Activated CD8-positive, alpha-beta T cell treated with anti-CD3 and anti-CD28 coated beads, Interleukin-2, amount 10 ng/mL, durations not matched to agents 7 days and 5 days (primary cell): ENCODE data around the gene SH3RF1. TPM values are rescaled to one million over a fixed set of nuclear protein-coding genes. Genes with fewer than 3 reads are reported as not detected.

ENCODE experiments used
- ATAC-seq: fragments of 150-1000 bp; cut with Tn5 transposase; one replicate; pipeline ENCODE4 v1.10.0; 2021; ENCODE audit warnings: moderate library complexity
- CTCF ChIA-PET: fragments of 350-600 bp; sonication (Branson Sonifier 250); formaldehyde crosslinking; loops from one replicate; lab custom pipeline; 2021; ENCODE audit warnings: antibody characterized with exemption; lab: Charles Lee
- POLR2A ChIA-PET: fragments of 350-600 bp; sonication (Branson Sonifier 250); formaldehyde crosslinking; loops from one replicate; lab custom pipeline; 2021; ENCODE audit warnings: antibody characterized with exemption; lab: Charles Lee
- DNase-seq: peaks from one replicate; pipeline ENCODE4 v3.0.0-alpha.2; 2020
- H3K27ac Mint-ChIP-seq: one replicate; pipeline ENCODE4 v1.8.0; 2021; ENCODE audit warnings: mild to moderate bottlenecking, mixed read lengths
- H3K27me3 Mint-ChIP-seq: one replicate; pipeline ENCODE4 v1.8.0; 2021; ENCODE audit warnings: low read depth, mixed read lengths
- H3K36me3 Mint-ChIP-seq: one replicate; pipeline ENCODE4 v1.8.0; 2021; ENCODE audit warnings: low read depth, mixed read lengths
- H3K4me1 Mint-ChIP-seq: one replicate; pipeline ENCODE4 v1.8.0; 2021; ENCODE audit warnings: low read depth, mixed read lengths
- H3K4me3 Mint-ChIP-seq: one replicate; pipeline ENCODE4 v1.8.0; 2021; ENCODE audit warnings: mild to moderate bottlenecking, mixed read lengths
- H3K9me3 Mint-ChIP-seq: one replicate; pipeline ENCODE4 v1.8.0; 2022; ENCODE audit warnings: mixed read lengths; ENCODE audit not compliant: insufficient read depth
- total RNA-seq, 2 experiments: library from RNA; stranded (reverse); gene quantifications; one replicate each; pipeline ENCODE4 v1.2.3, GENCODE V29; 2021

The SH3RF1 gene
- total RNA-seq, 2 experiments from 2014 or later, result 0.08 to 0.18 TPM

GRCh38 chr4:169229571-169230028 is 41.2 kb downstream of the SH3RF1 start:
- no peak overlapping the region for H3K4me3 Mint-ChIP-seq
- H3K27ac Mint-ChIP-seq, result no peak overlapping the region
- peaks cover 2% of the 10 kb centered on the region for H3K27me3 Mint-ChIP-seq
- no peaks in the 10 kb centered on the region for H3K36me3 Mint-ChIP-seq
- ATAC-seq (no peak), DNase-seq (no peak)
- no peaks in the 10 kb centered on the region for H3K4me1 Mint-ChIP-seq
- POLR2A ChIA-PET, result no interaction called here
- CTCF ChIA-PET, result no interaction called here
- no peaks in the 10 kb centered on the region for H3K9me3 Mint-ChIP-seq

- CTCF ChIA-PET, result interaction anchor here (0.7 kb wide), 1 partner anchor 68 kb away, joined by 3 read pairs; no protein-coding TSS in a partner anchor
- POLR2A ChIA-PET, result no interaction called here
Measured at GRCh38 chr4:169228076-169228475, 42.7 kb downstream of the SH3RF1 start.

GRCh38 chr4:169226565-169226964 is 44.2 kb downstream of the SH3RF1 start:
- CTCF ChIA-PET, result no interaction called here
- no peaks in the 10 kb centered on the region for H3K9me3 Mint-ChIP-seq

More at GRCh38 chr4:169228076-169228475, 42.7 kb downstream of the SH3RF1 start:
- H3K36me3 Mint-ChIP-seq, result no peaks in the 10 kb centered on the region
- H3K27ac Mint-ChIP-seq, result no peak overlapping the region
- peaks cover 2% of the 10 kb centered on the region for H3K27me3 Mint-ChIP-seq
- ATAC-seq (no peak), DNase-seq (no peak)
- no peak overlapping the region for H3K4me3 Mint-ChIP-seq
- no peaks in the 10 kb centered on the region for H3K9me3 Mint-ChIP-seq
- H3K4me1 Mint-ChIP-seq, result no peaks in the 10 kb centered on the region

GRCh38 chr4:169225812-169226211 is 44.9 kb downstream of the SH3RF1 start:
- Mint-ChIP-seq H3K4me1 (no peaks in the 10 kb centered on the region), H3K4me3 (no peak overlapping the region), H3K9me3 (no peaks in the 10 kb centered on the region), H3K27ac (no peak overlapping the region), H3K36me3 (no peaks in the 10 kb centered on the region), H3K27me3 (no peaks in the 10 kb centered on the region)
- CTCF ChIA-PET, result no interaction called here
- no peak for DNase-seq
- no peak for ATAC-seq
- POLR2A ChIA-PET, result no interaction called here

More at GRCh38 chr4:169226565-169226964, 44.2 kb downstream of the SH3RF1 start:
- no peaks in the 10 kb centered on the region for H3K27me3 Mint-ChIP-seq
- H3K27ac Mint-ChIP-seq, result no peak overlapping the region
- H3K4me1 Mint-ChIP-seq, result no peaks in the 10 kb centered on the region
- no peak for DNase-seq
- ATAC-seq, result no peak
- no peak overlapping the region for H3K4me3 Mint-ChIP-seq
- no peaks in the 10 kb centered on the region for H3K36me3 Mint-ChIP-seq
- POLR2A ChIA-PET, result no interaction called here

- H3K27ac Mint-ChIP-seq, result no peak overlapping the region
- H3K27me3 Mint-ChIP-seq, result no peaks in the 10 kb centered on the region
- no peak for ATAC-seq
- DNase-seq, result no peak
- H3K4me3 Mint-ChIP-seq, result no peak overlapping the region
- H3K36me3 Mint-ChIP-seq, result no peaks in the 10 kb centered on the region
- CTCF ChIA-PET, result no interaction called here
- POLR2A ChIA-PET, result no interaction called here
- no peaks in the 10 kb centered on the region for H3K9me3 Mint-ChIP-seq
- H3K4me1 Mint-ChIP-seq, result no peaks in the 10 kb centered on the region
Measured at GRCh38 chr4:169225058-169225751, 45.6 kb downstream of the SH3RF1 start.

GRCh38 chr4:169222761-169223160 is 48.0 kb downstream of the SH3RF1 start:
- Mint-ChIP-seq H3K36me3 (no peaks in the 10 kb centered on the region), H3K4me1 (no peaks in the 10 kb centered on the region), H3K27ac (no peak overlapping the region), H3K27me3 (no peaks in the 10 kb centered on the region), H3K9me3 (no peaks in the 10 kb centered on the region), H3K4me3 (no peak overlapping the region)
- no peak for ATAC-seq
- CTCF ChIA-PET, result no interaction called here
- DNase-seq, result no peak
- POLR2A ChIA-PET, result no interaction called here

GRCh38 chr4:169221662-169222061 is 49.1 kb downstream of the SH3RF1 start:
- no peak overlapping the region for H3K27ac Mint-ChIP-seq
- no peaks in the 10 kb centered on the region for H3K9me3 Mint-ChIP-seq
- H3K36me3 Mint-ChIP-seq, result no peaks in the 10 kb centered on the region
- POLR2A ChIA-PET, result no interaction called here
- no peak overlapping the region for H3K4me3 Mint-ChIP-seq
- H3K27me3 Mint-ChIP-seq, result no peaks in the 10 kb centered on the region
- H3K4me1 Mint-ChIP-seq, result no peaks in the 10 kb centered on the region
- CTCF ChIA-PET, result no interaction called here
- no peak for DNase-seq
- no peak for ATAC-seq

GRCh38 chr4:169220854-169221411 is 49.8 kb downstream of the SH3RF1 start:
- CTCF ChIA-PET, result no interaction called here
- Mint-ChIP-seq H3K27ac (no peak overlapping the region), H3K9me3 (no peaks in the 10 kb centered on the region), H3K4me1 (no peaks in the 10 kb centered on the region), H3K36me3 (no peaks in the 10 kb centered on the region), H3K27me3 (no peaks in the 10 kb centered on the region), H3K4me3 (no peak overlapping the region)
- DNase-seq, result no peak
- no peak for ATAC-seq
- POLR2A ChIA-PET, result no interaction called here

- no peaks in the 10 kb centered on the region for H3K36me3 Mint-ChIP-seq
- no peak overlapping the region for H3K27ac Mint-ChIP-seq
- no peak for DNase-seq
- POLR2A ChIA-PET, result no interaction called here
- H3K9me3 Mint-ChIP-seq, result no peaks in the 10 kb centered on the region
- no peaks in the 10 kb centered on the region for H3K4me1 Mint-ChIP-seq
- no peak for ATAC-seq
- CTCF ChIA-PET, result no interaction called here
- H3K27me3 Mint-ChIP-seq, result no peaks in the 10 kb centered on the region
- H3K4me3 Mint-ChIP-seq, result no peak overlapping the region
Measured at GRCh38 chr4:169220447-169220846, 50.3 kb downstream of the SH3RF1 start.

GRCh38 chr4:169219440-169219839 is 51.3 kb downstream of the SH3RF1 start:
- POLR2A ChIA-PET, result interaction anchor here (0.5 kb wide), 1 partner anchor 1034 kb away, joined by 6 read pairs; no protein-coding TSS in a partner anchor
- no peak for DNase-seq
- ATAC-seq, result no peak
- CTCF ChIA-PET, result interaction anchor here (0.5 kb wide), 1 partner anchor 374 kb away, joined by 4 read pairs; no protein-coding TSS in a partner anchor
- Mint-ChIP-seq H3K4me3 (no peak overlapping the region), H3K9me3 (no peaks in the 10 kb centered on the region), H3K36me3 (no peaks in the 10 kb centered on the region), H3K27ac (no peak overlapping the region), H3K4me1 (no peaks in the 10 kb centered on the region), H3K27me3 (no peaks in the 10 kb centered on the region)

- CTCF ChIA-PET, result no interaction called here
- no peaks in the 10 kb centered on the region for H3K36me3 Mint-ChIP-seq
- H3K27me3 Mint-ChIP-seq, result no peaks in the 10 kb centered on the region
- no peak overlapping the region for H3K4me3 Mint-ChIP-seq
- H3K27ac Mint-ChIP-seq, result no peak overlapping the region
- no peaks in the 10 kb centered on the region for H3K4me1 Mint-ChIP-seq
- POLR2A ChIA-PET, result no interaction called here
- no peak for DNase-seq
- H3K9me3 Mint-ChIP-seq, result peaks cover 3% of the 10 kb centered on the region
- ATAC-seq, result no peak
Measured at GRCh38 chr4:169215656-169216055, 55.1 kb downstream of the SH3RF1 start.

- ChIA-PET CTCF (no interaction called here), POLR2A (interaction anchor here (0.6 kb wide), 1 partner anchor 269 kb away, joined by 3 read pairs; no protein-coding TSS in a partner anchor)
- Mint-ChIP-seq H3K27ac (no peak overlapping the region), H3K27me3 (no peaks in the 10 kb centered on the region), H3K4me1 (no peaks in the 10 kb centered on the region), H3K9me3 (peaks cover 3% of the 10 kb centered on the region), H3K4me3 (no peak overlapping the region), H3K36me3 (no peaks in the 10 kb centered on the region)
- ATAC-seq, result no peak
- no peak for DNase-seq
Measured at GRCh38 chr4:169212981-169213380, 57.8 kb downstream of the SH3RF1 start.
